K562 (cell line): ENCODE data around the gene SDE2. TPM values are rescaled to one million over a fixed set of nuclear protein-coding genes. Genes with fewer than 3 reads are reported as not detected.

Experiments used
- ATF1 ChIP-seq, 2 experiments: fragments of 450-650 bp in 1 of 2; IDR thresholded peaks; 2 replicates each; pipeline ENCODE4 v1.6.1; 2016; ENCODE audit warnings: missing compliant biosample characterization in 1 of 2, missing genetic modification characterization in 1 of 2
- CREM ChIP-seq: IDR thresholded peaks from 2 replicates; pipeline ENCODE4 v1.6.1; 2014; ENCODE audit warnings: antibody characterized with exemption, low read depth
- DEAF1 ChIP-seq: fragments of 450-650 bp; formaldehyde crosslinking; IDR thresholded peaks from 2 replicates; pipeline ENCODE4 v1.4.0; 2020; ENCODE audit warnings: mild to moderate bottlenecking, moderate library complexity
- E2F8 ChIP-seq: fragments of 450-650 bp; IDR thresholded peaks from 2 replicates; pipeline ENCODE4 v1.7.1; 2018; ENCODE audit warnings: mild to moderate bottlenecking, low read depth; ENCODE audit not compliant: partially characterized antibody
- FOXK2 ChIP-seq, 2 experiments: fragments of 450-650 bp; IDR thresholded peaks in 1 of 2; conservative IDR thresholded peaks in 1 of 2; 2 replicates each; pipeline ENCODE4 v1.6.1; 2016; ENCODE audit warnings: low read depth in 2 of 2, mild to moderate bottlenecking in 1 of 2
- GATAD2B ChIP-seq: fragments of 450-650 bp; IDR thresholded peaks from 2 replicates; pipeline ENCODE4 v1.6.1; 2017; ENCODE audit warnings: mild to moderate bottlenecking, borderline replicate concordance
- HDAC3 ChIP-seq: fragments of 450-650 bp; IDR thresholded peaks from 2 replicates; pipeline ENCODE4 v1.6.1; 2018; ENCODE audit warnings: borderline replicate concordance, mild to moderate bottlenecking, moderate library complexity; ENCODE audit not compliant: partially characterized antibody
- HLTF ChIP-seq: fragments of 450-650 bp; IDR thresholded peaks from 2 replicates; pipeline ENCODE4 v1.6.1; 2016
- MAZ ChIP-seq, 2 experiments: fragments of 450-650 bp in 1 of 2; sonication (generic) in 1 of 2; formaldehyde crosslinking; IDR thresholded peaks in 1 of 2; conservative IDR thresholded peaks in 1 of 2; 2 replicates each; pipeline versions ENCODE4 v1.4.0 to v1.5.0; 2020; ENCODE audit warnings: mild to moderate bottlenecking in 1 of 2, missing genetic modification reagents in 1 of 2
- MXD1 ChIP-seq: fragments of 250-450 bp; sonication (Bioruptor Pico); IDR thresholded peaks from 2 replicates; pipeline ENCODE4 v1.8.0; 2021; ENCODE audit warnings: borderline replicate concordance, mild to moderate bottlenecking, moderate library complexity; ENCODE audit not compliant: poor library complexity, severe bottlenecking
- RAD21 ChIP-seq, 2 experiments: fragments of 250-450 bp in 1 of 2; fragments of 450-650 bp in 1 of 2; sonication (Bioruptor Pico) in 1 of 2; formaldehyde crosslinking in 1 of 2; IDR thresholded peaks in 1 of 2; conservative IDR thresholded peaks in 1 of 2; 2 replicates each; pipeline versions ENCODE4 v1.4.0 to v1.8.0; 2020 to 2022; ENCODE audit warnings: mild to moderate bottlenecking in 2 of 2, moderate library complexity in 1 of 2
- SP1 ChIP-seq: sonication (generic); formaldehyde crosslinking; IDR thresholded peaks from 2 replicates; pipeline ENCODE4 v1.8.1; 2022; ENCODE audit warnings: mild to moderate bottlenecking, missing genetic modification reagents
- TOE1 ChIP-seq, 2 experiments: fragments of 450-650 bp in 1 of 2; sonication (generic) in 1 of 2; formaldehyde crosslinking in 1 of 2; IDR thresholded peaks; 2 replicates each; pipeline versions ENCODE4 v1.7.1 to v1.8.0; 2016 to 2022; ENCODE audit warnings: borderline replicate concordance in 2 of 2, mild to moderate bottlenecking in 2 of 2, antibody characterized with exemption in 1 of 2, inconsistent platforms in 1 of 2, low read depth in 1 of 2, missing genetic modification reagents in 1 of 2, moderate library complexity in 1 of 2
- ZBTB12 ChIP-seq: fragments of 250-450 bp; sonication (Bioruptor Pico); IDR thresholded peaks from 2 replicates; pipeline ENCODE4 v1.4.0; 2020
- ZFP1 ChIP-seq: fragments of 450-650 bp; formaldehyde crosslinking; IDR thresholded peaks from 2 replicates; pipeline ENCODE4 v1.4.0; 2020; ENCODE audit warnings: mild to moderate bottlenecking, mixed read lengths
- ZNF408 ChIP-seq: fragments of 250-450 bp; sonication (Bioruptor Pico); IDR thresholded peaks from 2 replicates; pipeline ENCODE4 v1.4.0; 2020; ENCODE audit warnings: low read depth, mild to moderate bottlenecking, moderate library complexity
- ZNF41 ChIP-seq: fragments of 250-450 bp; sonication (Bioruptor Pico); conservative IDR thresholded peaks from 2 replicates; pipeline ENCODE4 v1.4.0; 2020; ENCODE audit warnings: mild to moderate bottlenecking
- polyA plus RNA-seq, 8 experiments: library from polyadenylated mRNA; depleted of rRNA in 4 of 8; stranded (reverse) in 5 of 8; unstranded in 3 of 8; fragments of >200 nt; fragmentation: Nextera tagmentation in 2 of 8; fragmentation: Illumina TruSeq in 1 of 8; extraction: Ambion mirVana in 2 of 8; extraction: Trizol in 1 of 8; gene quantifications; 2 replicates each; pipeline versions ENCODE4 v1.2.1 to v1.2.3, GENCODE V29; 2011 to 2014; ENCODE audit warnings: inconsistent platforms in 1 of 8, missing spikeins in 1 of 8
- total RNA-seq, 7 experiments: library from RNA; depleted of rRNA in 6 of 7; stranded (reverse); fragments of >200 nt in 6 of 7; fragmentation: Illumina TruSeq in 2 of 7; extraction: Trizol in 2 of 7; gene quantifications; 2 replicates each; pipeline versions ENCODE4 v1.2.1 to v1.2.3, GENCODE V29; 2011 to 2021; ENCODE audit warnings: low replicate concordance in 1 of 7

SDE2 gene
- total and polyA plus RNA-seq, 9 of the 15 experiments (the other 6 are each of a cell fraction or from before 2014, with no cell fraction given) = 14.3 to 62.3 (median 46.0) TPM

GRCh38 chr1:225987491-225988316, 11.4 kb downstream of the SDE2 start (continued):
- TF ChIP-seq GATAD2B = 0 out of 2 replicates have a peak, but pooled peaks have one; percentile 48
- TF ChIP-seq CREM = no peak
- 0 out of 2 replicates have a peak, but pooled peaks have one; percentile 15 for TF ChIP-seq TOE1 (IDR thresholded peaks at IDR 0.05; ENCODE audit: borderline replicate concordance)
- no peak for TF ChIP-seq TOE1 (CRISPR knock-in tag; IDR thresholded peaks at IDR 0.05; ENCODE audit: borderline replicate concordance, low read depth)
- TF ChIP-seq ATF1 (CRISPR knock-in tag; IDR thresholded peaks at IDR 0.05) = no peak
- no peak for TF ChIP-seq ATF1 (tag; IDR thresholded peaks at IDR 0.05)
- no peak for TF ChIP-seq HDAC3
- peak; percentile 20 for TF ChIP-seq E2F8
- no peak for TF ChIP-seq ZBTB12 (CRISPR knock-in tag)
- TF ChIP-seq ZFP1 (CRISPR knock-in tag) = no peak
- TF ChIP-seq MXD1 = no peak
- peak; percentile 62 to 74 for TF ChIP-seq RAD21 (CRISPR knock-in tag; conservative IDR thresholded peaks at IDR 0.05 in 1 of 2, IDR thresholded peaks at IDR 0.05 in 1 of 2)
- TF ChIP-seq MAZ (CRISPR knock-in tag; conservative IDR thresholded peaks at IDR 0.05 in 1 of 2, IDR thresholded peaks at IDR 0.05 in 1 of 2) = 0 out of 4 replicates have a peak, but pooled peaks of 1 of the 2 experiments have one; percentile 33
- TF ChIP-seq HLTF = no peak
- 0 out of 2 replicates have a peak, but pooled peaks have one; percentile 35 for TF ChIP-seq SP1 (CRISPR knock-in tag)
- TF ChIP-seq ZNF408 = no peak
- TF ChIP-seq FOXK2 (conservative IDR thresholded peaks at IDR 0.05 in 1 of 2, IDR thresholded peaks at IDR 0.05 in 1 of 2; ENCODE audit: low read depth in 2 of 2) = 0 out of 4 replicates have a peak, but pooled peaks of 1 of the 2 experiments have one; percentile 39
- TF ChIP-seq ZNF41 (CRISPR knock-in tag) = no peak
- 0 out of 2 replicates have a peak, but pooled peaks have one; percentile 26 for TF ChIP-seq DEAF1 (CRISPR knock-in tag)
